Kidney epithelial cell (primary cell): ENCODE measurements around the gene CRYBA4. TPM values are rescaled to one million over a fixed set of nuclear protein-coding genes. Genes with fewer than 3 reads are reported as not detected.

Source experiments
- DNase-seq: peaks from one replicate; pipeline ENCODE4 v3.0.0-alpha.2; 2010; ENCODE audit warnings: low read depth
- H3K27me3 ChIP-seq: 2 replicates; pipeline ENCODE4 v1.6.0; 2011; ENCODE audit warnings: low read length; ENCODE audit not compliant: control insufficient read depth, insufficient read depth
- H3K36me3 ChIP-seq: 2 replicates; pipeline ENCODE4 v1.5.1; 2011; ENCODE audit warnings: low read length; ENCODE audit not compliant: control insufficient read depth, insufficient read depth
- H3K4me3 ChIP-seq: 2 replicates; pipeline ENCODE4 v1.5.1; 2011; ENCODE audit warnings: low read depth, mild to moderate bottlenecking, control low read depth, low read length
- total RNA-seq: library from RNA; depleted of rRNA; stranded (reverse); fragments of >200 nt; gene quantifications from 2 replicates; pipeline ENCODE4 v1.2.3, GENCODE V29; 2015
- TF ChIP-seq, protein P1 (sequence below): IDR thresholded peaks from 2 replicates; pipeline ENCODE4 v1.5.1; 2011; ENCODE audit warnings: mild to moderate bottlenecking, moderate library complexity, low read length, control low read depth, inconsistent platforms; ENCODE audit not compliant: insufficient read depth, poor library complexity, severe bottlenecking

The CRYBA4 gene
- total RNA-seq, 1 donor from 2014 or later = not detected

DNA sequence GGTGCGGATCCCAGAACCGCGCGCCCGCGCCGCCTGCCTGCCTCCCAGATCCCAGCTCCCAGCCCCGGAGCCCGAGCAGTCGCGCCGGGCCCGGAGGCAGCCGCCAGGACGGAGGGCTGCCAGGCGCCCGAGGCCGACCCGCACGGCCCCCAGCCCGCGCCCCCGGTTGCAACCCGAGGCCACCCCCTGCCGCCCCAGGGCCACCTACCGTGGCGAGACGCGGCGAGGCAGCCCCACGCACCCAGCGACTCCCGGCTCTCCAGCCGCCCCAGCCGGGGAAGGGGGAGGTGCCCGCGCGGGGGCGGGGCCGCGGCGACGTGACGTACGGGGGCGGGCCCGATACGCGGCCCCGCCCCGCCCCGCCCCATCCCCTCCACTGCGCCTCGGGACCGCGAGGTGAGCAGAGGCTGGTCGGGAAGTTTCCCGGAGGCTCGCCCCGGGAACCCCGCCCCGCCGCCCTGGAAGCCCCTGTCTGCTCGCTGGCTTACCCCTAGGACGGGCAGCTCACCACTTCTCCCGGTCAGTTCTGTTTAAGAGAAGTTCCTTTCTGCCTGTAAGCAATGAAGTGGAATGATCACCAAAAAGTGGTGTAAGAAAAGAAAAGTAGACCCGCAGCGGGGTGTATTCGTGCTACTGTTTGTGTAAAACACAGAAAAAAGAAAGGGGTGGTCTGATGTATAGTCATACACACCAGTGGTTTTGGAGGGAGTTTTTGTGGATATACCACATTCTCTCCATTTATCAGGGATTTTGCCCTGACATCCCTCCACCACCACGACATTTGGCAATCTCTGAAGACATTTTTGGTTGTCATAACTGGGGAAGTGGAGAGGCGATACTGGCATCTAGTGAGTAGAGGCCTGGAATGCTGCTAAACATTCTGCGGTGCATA lies 31.7 kb upstream of the CRYBA4 start, which contains the start of gene TPST2:
TPST2 (minus strand) TSS at position 288 of the 892 bp plus-strand sequence. CDS start 48,502 bp downstream, outside the sequence.
- Histone ChIP-seq H3K4me3 (peak within 1 kb of the TSS; percentile 69), H3K27me3 (no peaks in the 10 kb centered on the region), H3K36me3 (no peaks in the 10 kb centered on the region)
- no peak for DNase-seq
- TF ChIP-seq, protein P1, sequence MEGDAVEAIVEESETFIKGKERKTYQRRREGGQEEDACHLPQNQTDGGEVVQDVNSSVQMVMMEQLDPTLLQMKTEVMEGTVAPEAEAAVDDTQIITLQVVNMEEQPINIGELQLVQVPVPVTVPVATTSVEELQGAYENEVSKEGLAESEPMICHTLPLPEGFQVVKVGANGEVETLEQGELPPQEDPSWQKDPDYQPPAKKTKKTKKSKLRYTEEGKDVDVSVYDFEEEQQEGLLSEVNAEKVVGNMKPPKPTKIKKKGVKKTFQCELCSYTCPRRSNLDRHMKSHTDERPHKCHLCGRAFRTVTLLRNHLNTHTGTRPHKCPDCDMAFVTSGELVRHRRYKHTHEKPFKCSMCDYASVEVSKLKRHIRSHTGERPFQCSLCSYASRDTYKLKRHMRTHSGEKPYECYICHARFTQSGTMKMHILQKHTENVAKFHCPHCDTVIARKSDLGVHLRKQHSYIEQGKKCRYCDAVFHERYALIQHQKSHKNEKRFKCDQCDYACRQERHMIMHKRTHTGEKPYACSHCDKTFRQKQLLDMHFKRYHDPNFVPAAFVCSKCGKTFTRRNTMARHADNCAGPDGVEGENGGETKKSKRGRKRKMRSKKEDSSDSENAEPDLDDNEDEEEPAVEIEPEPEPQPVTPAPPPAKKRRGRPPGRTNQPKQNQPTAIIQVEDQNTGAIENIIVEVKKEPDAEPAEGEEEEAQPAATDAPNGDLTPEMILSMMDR = no peak

DNA sequence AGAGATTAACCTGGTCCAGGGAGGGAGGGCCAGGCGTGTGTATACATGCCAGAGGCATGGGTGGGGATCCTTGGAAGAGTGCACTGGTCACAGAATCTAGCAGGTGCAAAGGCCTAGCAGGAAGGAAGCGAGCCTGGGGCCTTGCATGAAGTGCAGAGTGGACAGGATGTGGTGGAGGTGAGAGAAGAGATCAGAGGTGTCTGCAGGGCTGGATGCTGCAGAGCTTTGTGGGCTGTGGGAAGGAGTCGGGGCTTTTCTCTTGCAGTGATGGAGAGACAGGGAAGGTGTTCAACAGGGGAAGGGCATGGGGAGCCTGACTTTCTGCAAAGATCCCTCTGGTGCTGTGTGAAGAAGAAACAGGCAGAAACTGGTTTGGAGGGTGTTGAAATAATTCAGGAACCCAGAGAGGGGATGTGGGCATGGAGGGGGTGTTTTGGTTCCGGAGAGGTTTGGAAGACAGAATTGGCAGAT lies 29.3 kb upstream of the CRYBA4 start:
- H3K27me3 ChIP-seq = peaks cover 8% of the 10 kb centered on the region
- no peaks in the 10 kb centered on the region for H3K36me3 ChIP-seq
- DNase-seq = no peak
- H3K4me3 ChIP-seq = no peak overlapping the region
- TF ChIP-seq, protein P1 = no peak

DNA sequence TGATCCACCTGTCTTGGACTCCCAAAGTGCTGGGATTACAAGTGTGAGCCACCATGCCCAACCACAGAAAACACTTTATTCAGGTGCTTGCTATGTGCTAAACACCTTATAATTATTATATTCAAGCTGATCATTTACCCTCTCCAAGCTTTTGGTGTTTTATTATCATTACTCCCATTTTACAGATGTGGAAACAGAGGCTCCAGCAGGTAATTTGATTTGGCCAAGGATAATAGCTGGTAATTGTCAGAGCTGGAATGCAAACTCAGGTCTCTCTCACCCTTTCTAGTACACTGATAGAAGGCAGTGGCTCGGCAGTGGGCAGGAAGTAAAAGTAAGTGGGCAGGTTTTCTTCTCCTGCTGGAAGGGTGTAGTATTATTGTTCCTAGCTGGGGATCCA lies 28.0 kb upstream of the CRYBA4 start:
- Histone ChIP-seq H3K36me3 (no peaks in the 10 kb centered on the region), H3K4me3 (no peak overlapping the region), H3K27me3 (peaks cover 8% of the 10 kb centered on the region)
- DNase-seq = no peak
- TF ChIP-seq, protein P1 = no peak

DNA sequence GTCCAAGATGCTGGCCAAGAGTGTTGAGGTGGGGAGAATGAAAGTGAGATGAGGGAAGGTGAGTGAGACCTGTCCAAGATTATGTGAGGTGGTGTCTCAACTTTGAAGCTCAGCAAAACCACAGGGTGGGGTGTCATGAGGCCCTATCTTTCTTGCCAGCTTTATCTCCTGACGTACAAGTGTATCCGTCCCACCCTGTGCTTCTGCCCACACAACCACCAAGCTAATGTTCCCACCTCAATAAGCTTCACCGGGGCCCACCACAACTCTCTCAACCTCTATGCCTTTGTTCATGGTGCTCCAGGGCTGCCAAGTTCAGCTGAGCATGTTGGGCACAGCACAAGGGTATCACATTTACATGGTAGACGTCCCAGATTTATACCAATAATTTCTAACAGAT lies 24.7 kb upstream of the CRYBA4 start:
- peaks cover 8% of the 10 kb centered on the region for H3K27me3 ChIP-seq
- DNase-seq = no peak
- H3K36me3 ChIP-seq = no peaks in the 10 kb centered on the region
- TF ChIP-seq, protein P1 = no peak
- H3K4me3 ChIP-seq = no peak overlapping the region

DNA sequence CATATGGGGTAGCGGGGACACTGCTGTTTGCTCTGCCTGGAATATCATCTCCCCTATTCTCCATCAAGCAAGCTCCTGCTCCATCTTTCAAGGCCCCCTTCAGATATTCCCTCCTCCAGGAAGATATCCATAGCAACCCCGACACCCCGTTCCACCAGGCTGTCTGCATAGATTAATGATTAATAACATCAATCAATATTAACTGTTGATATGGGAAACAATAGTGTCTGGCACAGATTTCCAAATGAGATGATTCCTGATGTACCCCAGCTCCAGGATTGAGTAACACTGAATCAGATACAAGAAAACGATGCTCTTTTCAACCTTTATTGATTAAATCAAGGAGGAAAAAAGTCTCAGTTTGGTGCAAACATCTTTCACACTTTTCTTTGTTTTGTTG lies 24.3 kb upstream of the CRYBA4 start:
- Histone ChIP-seq H3K4me3 (no peak overlapping the region), H3K36me3 (no peaks in the 10 kb centered on the region), H3K27me3 (peaks cover 8% of the 10 kb centered on the region)
- no peak for DNase-seq
- TF ChIP-seq, protein P1 = no peak

GRCh38 chr22:26599505-26599904 lies 22.3 kb upstream of the CRYBA4 start:
- no peak for DNase-seq
- no peaks in the 10 kb centered on the region for H3K36me3 ChIP-seq
- TF ChIP-seq, protein P1 = no peak
- H3K27me3 ChIP-seq = peaks cover 8% of the 10 kb centered on the region
- H3K4me3 ChIP-seq = no peak overlapping the region
